CD4-positive, alpha-beta T cell (primary cell): ENCODE results near the gene RHBDF1. TPM values are rescaled to one million over a fixed set of nuclear protein-coding genes. Genes with fewer than 3 reads are reported as not detected.

Experiments used
- ATAC-seq: fragments of 200-7000 bp; cut with Tn5 transposase; one replicate; pipeline ENCODE4 v1.10.0; 2022; ENCODE audit warnings: mild to moderate bottlenecking; ENCODE audit not compliant: poor library complexity
- CTCF ChIA-PET: fragments of 350-600 bp; sonication (Branson Sonifier 250); formaldehyde crosslinking; loops from one replicate; lab custom pipeline; 2021; ENCODE audit warnings: antibody characterized with exemption, inconsistent platforms; lab: Charles Lee
- POLR2A ChIA-PET: fragments of 350-600 bp; sonication (Branson Sonifier 250); formaldehyde crosslinking; loops from one replicate; lab custom pipeline; 2021; ENCODE audit warnings: antibody characterized with exemption, inconsistent platforms; lab: Charles Lee
- DNase-seq, 14 experiments: peaks; one replicate each; pipeline ENCODE4 v3.0.0-alpha.2; 2013 to 2020; ENCODE audit warnings: mixed read lengths in 2 of 14
- H3K27ac ChIP-seq, 2 donors: one replicate each; pipeline versions ENCODE4 v1.5.1 to v1.7.0; 2013; ENCODE audit warnings: low read length in 2 of 2, low read depth in 1 of 2, mild to moderate bottlenecking in 1 of 2
- H3K27me3 ChIP-seq, 2 experiments: 1 replicate in 1 of 2; 2 replicates in 1 of 2; pipeline versions ENCODE4 v1.6.1 to v1.7.0; 2013; ENCODE audit warnings: low read length in 2 of 2, control low read depth in 1 of 2, mild to moderate bottlenecking in 1 of 2, moderate library complexity in 1 of 2; ENCODE audit not compliant: insufficient read depth in 2 of 2, control insufficient read depth in 1 of 2
- H3K36me3 ChIP-seq: one replicate; pipeline ENCODE4 v1.6.1; 2013; ENCODE audit warnings: low read length, control low read depth; ENCODE audit not compliant: insufficient read depth
- H3K4me1 ChIP-seq: one replicate; pipeline ENCODE4 v1.6.1; 2013; ENCODE audit warnings: low read length, control low read depth; ENCODE audit not compliant: insufficient read depth
- H3K4me3 ChIP-seq: one replicate; pipeline ENCODE4 v1.5.1; 2013; ENCODE audit warnings: mild to moderate bottlenecking, low read length, moderate library complexity
- H3K9me3 ChIP-seq, 2 experiments: 1 replicate in 1 of 2; 2 replicates in 1 of 2; pipeline versions ENCODE4 v1.6.1 to v1.7.0; 2013; ENCODE audit warnings: low read length in 2 of 2, mild to moderate bottlenecking in 2 of 2, control low read depth in 1 of 2, moderate library complexity in 1 of 2; ENCODE audit not compliant: control insufficient read depth in 1 of 2, insufficient read depth in 1 of 2
- H3K27ac Mint-ChIP-seq: one replicate; pipeline ENCODE4 v1.8.0; 2020; ENCODE audit warnings: mixed read lengths
- H3K27me3 Mint-ChIP-seq: one replicate; pipeline ENCODE4 v1.8.0; 2021; ENCODE audit warnings: mixed read lengths
- H3K36me3 Mint-ChIP-seq: one replicate; pipeline ENCODE4 v1.8.0; 2021; ENCODE audit warnings: low read depth, mixed read lengths
- H3K4me1 Mint-ChIP-seq: one replicate; pipeline ENCODE4 v1.8.0; 2021; ENCODE audit warnings: low read depth, mixed read lengths
- H3K4me3 Mint-ChIP-seq: one replicate; pipeline ENCODE4 v1.8.0; 2020; ENCODE audit warnings: mild to moderate bottlenecking, mixed read lengths
- H3K9me3 Mint-ChIP-seq: one replicate; pipeline ENCODE4 v1.8.0; 2020; ENCODE audit warnings: mixed read lengths
- CTCF ChIP-seq: fragments of 200-600 bp; IDR thresholded peaks from one replicate; pipeline ENCODE4 v1.8.0; 2022; ENCODE audit warnings: antibody characterized with exemption, mild to moderate bottlenecking
- intact Hi-C, 2 experiments: fragments of 100-400 bp; cut with DNase I in 1 of 2; cut with micrococcal nuclease in 1 of 2; formaldehyde crosslinking; loops; one replicate each; pipeline versions ENCODE4 v1.15.1 to v1.9.0; 2023 to 2025; cut with DNase I, micrococcal nuclease
- total RNA-seq, 174 experiments: library from RNA in 2 of 174; stranded (reverse) in 2 of 174; gene quantifications; one replicate each; pipeline ENCODE4 v1.2.3 and lab custom pipeline; 2021 to 2026

RHBDF1 gene
- total RNA-seq, 2 experiments from 2014 or later: 0.33 to 0.34 TPM

- intact Hi-C loops: no loop called here
- Histone ChIP-seq H3K27me3 (peaks cover 0 to 5% of the 10 kb centered on the region in 2 experiments), H3K27ac (no peak overlapping the region), H3K4me1 (peaks cover 6% of the 10 kb centered on the region), H3K36me3 (no peaks in the 10 kb centered on the region), H3K4me3 (no peak overlapping the region), H3K9me3 (no peaks in the 10 kb centered on the region)
- Mint-ChIP-seq H3K27ac (no peak overlapping the region), H3K27me3 (peaks cover 13% of the 10 kb centered on the region), H3K9me3 (no peaks in the 10 kb centered on the region), H3K36me3 (no peaks in the 10 kb centered on the region), H3K4me1 (no peaks in the 10 kb centered on the region), H3K4me3 (no peak overlapping the region)
- ChIA-PET POLR2A (no interaction called here), CTCF (interaction anchor here (6.3 kb wide), 1 partner anchor 33 kb away, joined by 105 read pairs; no protein-coding TSS in a partner anchor)
- no peak for ATAC-seq
- DNase-seq: no peak
- TF ChIP-seq CTCF: no peak
Observed at GRCh38 chr16:63466-63865, 9.0 kb downstream of the RHBDF1 start.

GRCh38 chr16:62968-63391, 9.5 kb downstream of the RHBDF1 start:
- H3K4me3 ChIP-seq: no peak overlapping the region
- Mint-ChIP-seq H3K9me3 (no peaks in the 10 kb centered on the region), H3K27ac (no peak overlapping the region), H3K4me1 (no peaks in the 10 kb centered on the region), H3K4me3 (no peak overlapping the region), H3K27me3 (peaks cover 13% of the 10 kb centered on the region), H3K36me3 (no peaks in the 10 kb centered on the region)
- ChIA-PET POLR2A (no interaction called here), CTCF (interaction anchor here (6.3 kb wide), 1 partner anchor 33 kb away, joined by 105 read pairs; no protein-coding TSS in a partner anchor)
- H3K4me1 ChIP-seq: peaks cover 6% of the 10 kb centered on the region
- no peaks in the 10 kb centered on the region for H3K9me3 ChIP-seq
- no peak for DNase-seq
- no peak for TF ChIP-seq CTCF
- no peak for ATAC-seq
- intact Hi-C loops: no loop called here
- H3K27ac ChIP-seq: no peak overlapping the region
- peaks cover 0 to 5% of the 10 kb centered on the region in 2 experiments for H3K27me3 ChIP-seq
- no peaks in the 10 kb centered on the region for H3K36me3 ChIP-seq

- Mint-ChIP-seq H3K9me3 (no peaks in the 10 kb centered on the region), H3K36me3 (no peaks in the 10 kb centered on the region), H3K4me1 (no peaks in the 10 kb centered on the region), H3K4me3 (no peak overlapping the region), H3K27ac (no peak overlapping the region), H3K27me3 (peaks cover 10% of the 10 kb centered on the region)
- no peak overlapping the region for H3K27ac ChIP-seq
- H3K4me3 ChIP-seq: no peak overlapping the region
- intact Hi-C loops: no loop called here
- no peak for TF ChIP-seq CTCF
- CTCF ChIA-PET: interaction anchor here (6.3 kb wide), 1 partner anchor 34 kb away, joined by 105 read pairs; no protein-coding TSS in a partner anchor
- H3K4me1 ChIP-seq: peaks cover 6% of the 10 kb centered on the region
- H3K9me3 ChIP-seq: no peaks in the 10 kb centered on the region
- ATAC-seq: no peak
- no peak for DNase-seq
- H3K36me3 ChIP-seq: peaks cover 2% of the 10 kb centered on the region
- peaks cover 0 to 5% of the 10 kb centered on the region in 2 experiments for H3K27me3 ChIP-seq
- POLR2A ChIA-PET: no interaction called here
Observed at GRCh38 chr16:62283-62967, 10.0 kb downstream of the RHBDF1 start.
